OCI-LY3 (cell line): ENCODE measurements around the gene CAPN8.

ENCODE experiments used
- H2AFZ ChIP-seq: fragments of 200-600, 300-600 bp; shearing (Covaris generic); 2 replicates; pipeline ENCODE4 v1.6.0; 2014; ENCODE audit warnings: antibody characterized with exemption, low read depth, low read length
- H3K27ac ChIP-seq: fragments of 200-600, 300-600 bp; sonication (generic); 2 replicates; pipeline ENCODE4 v1.5.1; 2014; ENCODE audit warnings: mild to moderate bottlenecking, low read length, moderate library complexity, mixed read lengths
- H3K27me3 ChIP-seq: fragments of 200-600, 300-600 bp; sonication (generic); 2 replicates; pipeline ENCODE4 v1.6.1; 2014; ENCODE audit warnings: low read depth, low read length, mixed read lengths
- H3K36me3 ChIP-seq: fragments of 200-600, 300-600 bp; sonication (generic); replicated peaks from 2 replicates; pipeline ENCODE3; 2014; ENCODE audit warnings: low read depth, low read length, mixed read lengths
- H3K4me1 ChIP-seq: fragments of 300-600, 200-600 bp; sonication (generic); 2 replicates; pipeline ENCODE4 v1.6.1; 2014; ENCODE audit warnings: low read length, mixed read lengths
- H3K4me2 ChIP-seq: fragments of 200-600, 300-600 bp; sonication (generic); 2 replicates; pipeline ENCODE4 v1.6.1; 2014; ENCODE audit warnings: low read length, mixed read lengths
- H3K4me3 ChIP-seq: fragments of 300-600, 200-600 bp; sonication (generic); 2 replicates; pipeline ENCODE4 v1.5.1; 2014; ENCODE audit warnings: antibody characterized with exemption, mild to moderate bottlenecking, low read length, moderate library complexity
- H3K79me2 ChIP-seq: fragments of 300-600, 200-600 bp; shearing (Covaris generic); 2 replicates; pipeline ENCODE4 v1.6.1; 2014; ENCODE audit warnings: mild to moderate bottlenecking, low read length, mixed read lengths
- H3K9ac ChIP-seq: fragments of 300-600, 200-600 bp; shearing (Covaris generic); 2 replicates; pipeline ENCODE4 v1.6.0; 2014; ENCODE audit warnings: mild to moderate bottlenecking, low read length, moderate library complexity
- H3K9me3 ChIP-seq: fragments of 200-600, 300-600 bp; shearing (Covaris generic); 2 replicates; pipeline ENCODE4 v1.6.1; 2014; ENCODE audit warnings: low read length, mixed read lengths; ENCODE audit not compliant: insufficient read depth
- H4K20me1 ChIP-seq: fragments of 200-600, 300-600 bp; sonication (generic); 2 replicates; pipeline ENCODE4 v1.6.1; 2016; ENCODE audit warnings: low read length, mixed read lengths; ENCODE audit not compliant: insufficient read depth
- CTCF ChIP-seq: fragments of 200-600, 300-600 bp; sonication (generic); IDR thresholded peaks from 2 replicates; pipeline ENCODE4 v1.5.1; 2014; ENCODE audit warnings: antibody characterized with exemption, low read length, low read depth
- EZH2phosphoT487 ChIP-seq: fragments of 200-600 bp; shearing (Covaris generic); IDR thresholded peaks from 2 replicates; pipeline ENCODE4 v1.6.1; 2018; ENCODE audit warnings: antibody characterized with exemption, mixed run types, low read depth

Gene CAPN8

DNA sequence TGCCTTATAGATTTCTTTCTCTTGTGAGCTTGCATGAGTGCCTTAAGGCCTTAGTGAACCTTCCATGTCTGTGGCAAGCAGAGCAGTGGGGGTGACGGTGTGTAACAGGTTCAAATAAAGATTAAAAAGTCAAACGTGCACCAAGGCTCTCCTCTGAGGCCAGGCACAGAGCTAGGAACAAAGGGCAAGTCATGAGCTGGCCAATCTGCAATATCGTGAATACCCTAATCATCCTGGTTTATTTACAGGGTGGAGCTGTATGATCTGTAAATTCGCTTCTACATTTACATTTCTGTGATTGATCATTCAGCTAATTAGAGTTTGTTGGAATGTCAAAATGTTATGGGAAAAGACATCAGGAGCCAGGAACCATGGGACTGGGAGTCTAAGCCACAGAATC is 120.2 kb downstream of the CAPN8 start:
- no peak overlapping the region for H2AFZ ChIP-seq
- H3K36me3 ChIP-seq = no peaks in the 10 kb centered on the region
- H3K4me3 ChIP-seq = no peak overlapping the region
- H3K9me3 ChIP-seq = no peaks in the 10 kb centered on the region
- H3K4me1 ChIP-seq = no peaks in the 10 kb centered on the region
- no peak overlapping the region for H3K9ac ChIP-seq
- no peaks in the 10 kb centered on the region for H4K20me1 ChIP-seq
- H3K27me3 ChIP-seq = peaks cover 63% of the 10 kb centered on the region
- no peaks in the 10 kb centered on the region for H3K79me2 ChIP-seq
- TF ChIP-seq EZH2phosphoT487 = no peak
- TF ChIP-seq CTCF = no peak
- no peak overlapping the region for H3K27ac ChIP-seq
- no peak overlapping the region for H3K4me2 ChIP-seq

DNA sequence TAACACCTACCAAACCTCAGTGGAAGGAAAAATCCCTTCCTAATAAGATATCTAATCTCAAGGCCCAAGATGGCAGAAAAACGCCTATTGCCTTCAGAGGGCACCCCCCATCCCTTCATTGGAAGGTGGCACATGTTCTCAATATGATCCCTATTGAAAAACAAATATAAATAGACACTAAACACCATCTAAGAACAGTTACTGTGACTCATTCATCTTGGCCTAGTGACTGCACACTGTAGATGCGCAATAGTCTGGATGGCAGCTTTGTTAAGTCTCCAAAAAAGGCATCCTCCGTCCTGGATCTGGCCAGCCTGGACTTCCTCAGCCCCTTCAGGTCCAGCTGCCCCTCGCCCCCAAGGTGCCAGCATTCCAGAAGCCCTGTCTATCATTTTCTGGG is 121.9 kb downstream of the CAPN8 start:
- H3K4me1 ChIP-seq = no peaks in the 10 kb centered on the region
- no peak overlapping the region for H3K27ac ChIP-seq
- H3K4me3 ChIP-seq = no peak overlapping the region
- H3K4me2 ChIP-seq = no peak overlapping the region
- H3K9me3 ChIP-seq = no peaks in the 10 kb centered on the region
- H4K20me1 ChIP-seq = no peaks in the 10 kb centered on the region
- no peaks in the 10 kb centered on the region for H3K79me2 ChIP-seq
- peaks cover 60% of the 10 kb centered on the region for H3K27me3 ChIP-seq
- no peak overlapping the region for H2AFZ ChIP-seq
- no peak overlapping the region for H3K9ac ChIP-seq
- H3K36me3 ChIP-seq = no peaks in the 10 kb centered on the region
- no peak for TF ChIP-seq CTCF
- no peak for TF ChIP-seq EZH2phosphoT487

DNA sequence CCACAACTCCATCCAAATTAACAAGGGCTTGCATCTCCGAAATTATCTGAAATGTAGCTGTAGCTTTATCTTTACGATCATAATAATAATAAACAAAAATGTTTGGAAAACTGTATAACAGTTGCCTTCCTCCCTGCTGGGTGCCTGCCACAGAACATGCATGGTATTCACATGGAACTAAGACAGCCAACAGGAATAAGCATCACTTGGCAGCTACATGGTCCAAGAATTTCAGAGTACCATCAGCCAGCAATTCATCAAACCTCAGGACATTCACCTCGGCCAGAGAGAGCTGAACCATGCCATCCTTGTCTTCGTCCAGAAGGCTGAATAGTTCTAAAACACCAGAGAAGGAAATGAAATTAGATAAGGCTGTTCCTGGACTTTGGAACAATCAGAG is 122.7 kb downstream of the CAPN8 start:
- no peak for TF ChIP-seq CTCF
- TF ChIP-seq EZH2phosphoT487 = no peak
- Histone ChIP-seq H3K4me2 (no peak overlapping the region), H3K9me3 (no peaks in the 10 kb centered on the region)

GRCh38 chr1:223540485-223541106 is 124.9 kb downstream of the CAPN8 start:
- Histone ChIP-seq H3K27me3 (peaks cover 61% of the 10 kb centered on the region), H3K4me1 (no peaks in the 10 kb centered on the region), H3K79me2 (no peaks in the 10 kb centered on the region), H3K36me3 (no peaks in the 10 kb centered on the region), H3K9me3 (no peaks in the 10 kb centered on the region), H3K9ac (no peak overlapping the region), H3K4me3 (no peak overlapping the region), H3K27ac (no peak overlapping the region), H3K4me2 (no peak overlapping the region), H2AFZ (no peak overlapping the region), H4K20me1 (no peaks in the 10 kb centered on the region)
- no peak for TF ChIP-seq EZH2phosphoT487
- TF ChIP-seq CTCF = no peak

More for the DNA sequence above, 122.7 kb downstream of the CAPN8 start:
- no peak overlapping the region for H2AFZ ChIP-seq
- H3K4me3 ChIP-seq = no peak overlapping the region
- H3K27ac ChIP-seq = no peak overlapping the region
- no peaks in the 10 kb centered on the region for H3K36me3 ChIP-seq
- peaks cover 58% of the 10 kb centered on the region for H3K27me3 ChIP-seq
- no peaks in the 10 kb centered on the region for H4K20me1 ChIP-seq
- H3K9ac ChIP-seq = no peak overlapping the region
- no peaks in the 10 kb centered on the region for H3K4me1 ChIP-seq
- no peaks in the 10 kb centered on the region for H3K79me2 ChIP-seq
